Measurements from ENCODE around the gene S100P.

- TF ChIP-seq CTCF (conservative IDR thresholded peaks at IDR 0.05 in 1 of 2, IDR thresholded peaks at IDR 0.05 in 1 of 2; ENCODE audit: extremely low read depth in 1 of 2, insufficient read depth in 1 of 2, low read depth in 1 of 2, low read length in 2 of 2) (no peak), EZH2 (IDR thresholded peaks at IDR 0.05; ENCODE audit: borderline replicate concordance, low read length) (no peak)
Observed at GRCh38 chr4:6715704-6716017, 22.0 kb downstream of the S100P start.

Measured in mammary epithelial cell (primary cell).